ENCODE data around the gene MAEA.

Gene MAEA

DNA sequence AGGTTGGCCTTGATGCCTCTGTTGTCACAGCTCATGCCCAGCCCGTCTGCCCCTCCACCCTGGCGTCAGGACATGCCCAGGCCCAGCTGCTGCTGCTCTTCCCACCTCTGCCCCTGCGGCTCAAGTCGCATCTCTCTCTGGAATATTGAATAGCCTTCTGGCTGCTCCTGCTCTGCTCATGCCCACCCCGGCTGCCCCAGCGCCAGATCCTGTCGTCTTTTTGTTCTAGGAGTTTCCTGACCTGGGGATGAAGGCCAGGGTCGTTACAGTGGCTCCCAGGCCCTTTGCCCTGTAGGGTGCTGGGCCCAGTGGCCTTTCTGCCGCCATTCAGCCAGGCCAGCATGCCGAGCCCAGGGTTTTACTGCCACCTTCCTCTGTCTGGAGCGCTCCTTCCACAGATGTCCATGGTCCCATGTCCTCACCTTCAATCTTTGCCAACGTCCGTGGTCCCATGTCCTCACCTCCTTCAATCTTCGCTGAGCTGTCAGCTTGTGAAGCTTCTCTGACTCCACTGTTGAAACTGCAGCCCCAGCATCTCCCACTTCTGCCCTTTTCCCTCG is 9.7 kb downstream of the MAEA start:
- no peak for DNase-seq (ENCODE audit: low read depth in 1 of 2, low spot score in 1 of 2)

GRCh38 chr4:1300466-1301455 is 11.1 kb downstream of the MAEA start:
- no peak for DNase-seq (ENCODE audit: low read depth in 1 of 2, low spot score in 1 of 2)

GRCh38 chr4:1302159-1302558 is 12.5 kb downstream of the MAEA start:
- no peak for DNase-seq (ENCODE audit: low read depth in 1 of 2, low spot score in 1 of 2)

GRCh38 chr4:1305261-1305711 is 15.6 kb downstream of the MAEA start:
- DNase-seq (ENCODE audit: low read depth in 1 of 2, low spot score in 1 of 2) = no peak

GRCh38 chr4:1305781-1306455 is 16.2 kb downstream of the MAEA start:
- DNase-seq (ENCODE audit: low read depth in 1 of 2, low spot score in 1 of 2) = no peak

DNA sequence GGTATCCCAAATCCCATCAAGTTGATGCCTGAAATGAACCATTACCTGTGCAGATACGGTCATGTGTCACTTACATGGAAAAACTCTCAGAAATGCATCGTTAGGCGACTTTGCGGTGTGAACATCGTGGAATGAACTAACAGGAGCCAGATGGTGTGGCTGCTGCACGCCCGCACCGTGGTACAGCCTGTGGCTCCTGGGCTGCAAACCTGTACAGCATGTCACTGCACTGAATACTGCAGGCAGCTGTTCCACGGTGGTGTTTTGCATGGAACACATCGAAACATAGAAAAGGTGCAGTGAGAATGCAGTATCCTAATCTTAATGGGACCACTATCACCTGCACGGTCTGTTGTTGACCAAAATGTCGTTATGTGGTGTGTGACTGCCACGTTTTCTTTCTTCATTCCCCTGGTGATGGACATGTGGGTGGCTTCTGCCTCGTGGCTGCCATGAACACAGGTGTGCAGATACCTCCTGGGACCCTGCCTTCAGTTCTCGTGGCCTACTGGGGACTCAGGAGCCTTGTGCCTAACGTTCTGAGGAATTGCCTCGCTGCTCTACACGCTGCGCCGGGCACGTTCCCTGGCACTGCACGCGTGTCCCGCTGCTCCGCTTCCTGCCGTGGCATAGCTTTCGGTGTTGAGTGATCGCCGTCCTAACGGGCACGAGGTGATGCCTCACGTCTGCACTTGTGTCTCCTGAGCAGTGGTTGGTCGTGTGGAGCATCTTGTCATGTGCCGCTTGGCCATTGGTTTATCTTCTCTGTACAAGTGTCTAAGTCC is 18.5 kb downstream of the MAEA start:
- DNase-seq (ENCODE audit: low read depth in 1 of 2, low spot score in 1 of 2) = no peak

DNA sequence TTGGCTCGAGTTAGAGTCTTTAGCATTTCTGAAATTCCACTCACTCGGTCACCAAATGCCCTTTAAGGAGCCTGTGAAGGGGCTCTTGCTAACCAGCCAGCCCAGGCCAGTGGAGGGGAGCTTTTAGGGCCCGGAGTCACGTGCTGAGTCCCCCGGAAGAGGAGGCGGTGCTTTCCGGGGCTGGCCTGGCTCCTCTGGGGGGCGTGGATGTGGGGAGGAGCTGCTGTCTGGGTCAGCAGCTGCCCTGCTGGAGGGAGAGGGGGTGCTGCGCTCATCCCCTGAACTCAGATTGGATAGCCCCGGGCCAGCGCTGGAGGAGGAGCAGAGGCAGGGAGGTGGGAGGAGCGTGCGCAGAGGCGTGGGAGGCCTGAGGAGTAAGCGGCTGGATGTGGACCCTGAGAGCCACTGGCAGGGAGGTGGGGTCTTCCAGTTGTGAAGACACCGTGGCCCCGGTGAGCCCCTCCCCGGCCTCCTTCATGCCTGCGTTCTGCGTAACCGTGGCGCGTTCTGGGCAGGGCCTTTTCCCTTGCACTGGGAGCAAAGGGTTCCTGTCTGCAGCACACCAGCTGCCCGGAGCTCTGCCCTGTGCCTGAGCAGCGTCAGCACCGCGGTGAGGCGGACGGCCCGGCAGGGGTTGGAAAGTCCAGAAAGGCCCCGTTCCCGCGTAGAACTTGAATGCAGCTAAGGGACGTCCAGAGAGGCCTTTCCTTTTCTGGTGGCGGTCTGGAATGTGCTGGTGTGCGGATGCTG is 19.7 kb downstream of the MAEA start:
- peak in 1 of 2 donors; percentile 33 for DNase-seq (ENCODE audit: low read depth in 1 of 2, low spot score in 1 of 2)

- no peak for DNase-seq (ENCODE audit: low read depth in 1 of 2, low spot score in 1 of 2)
These were observed 20.5 kb downstream of the MAEA start for GRCh38 chr4:1310031-1310795.

DNA sequence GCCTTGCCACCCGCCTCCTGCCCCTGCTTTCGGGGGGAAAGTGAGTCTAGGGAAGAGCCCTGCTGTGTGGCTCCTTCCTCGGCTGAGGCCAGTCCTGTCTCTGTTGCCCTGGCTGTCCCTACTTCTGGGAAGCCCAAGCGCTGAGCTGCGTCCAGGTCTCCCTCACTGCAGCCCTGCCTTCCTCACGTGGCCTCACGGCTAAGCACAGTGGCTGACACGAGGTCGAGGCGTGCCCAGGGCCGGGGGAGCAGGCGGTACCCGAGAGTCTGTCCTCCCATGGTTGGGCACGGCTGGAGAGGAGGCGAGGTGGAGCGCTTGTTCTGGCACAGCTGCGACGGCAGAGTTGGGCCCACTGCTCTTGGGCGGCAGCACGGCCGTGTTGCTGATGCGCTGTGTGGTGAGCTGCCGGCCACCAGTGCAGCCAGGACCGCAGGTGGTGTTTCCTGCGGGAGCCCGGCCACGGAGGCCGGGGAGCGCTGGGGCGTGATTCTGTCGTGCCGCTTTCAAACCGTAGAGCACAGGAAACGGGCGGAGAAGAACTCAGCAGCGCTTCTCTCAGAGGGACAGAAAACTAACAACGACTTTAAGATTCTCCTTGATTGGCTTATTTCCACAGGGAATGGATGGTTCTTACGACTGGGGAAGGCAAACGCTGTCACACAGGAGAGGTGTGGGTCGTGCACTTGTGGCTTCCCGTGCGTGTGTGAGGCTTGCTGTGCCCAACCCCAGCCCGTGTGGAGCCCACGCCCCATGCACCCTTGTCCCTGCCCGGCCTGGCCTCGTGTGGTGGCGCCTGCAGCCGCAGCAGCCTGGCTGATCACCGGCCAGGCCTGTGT is 21.3 kb downstream of the MAEA start:
- DNase-seq (ENCODE audit: low read depth in 1 of 2, low spot score in 1 of 2) = no peak

GRCh38 chr4:1312821-1313640 is 23.3 kb downstream of the MAEA start:
- no peak for DNase-seq (ENCODE audit: low read depth in 1 of 2, low spot score in 1 of 2)

GRCh38 chr4:1315306-1315705 is 25.6 kb downstream of the MAEA start:
- no peak for DNase-seq (ENCODE audit: low read depth in 1 of 2, low spot score in 1 of 2)

DNA sequence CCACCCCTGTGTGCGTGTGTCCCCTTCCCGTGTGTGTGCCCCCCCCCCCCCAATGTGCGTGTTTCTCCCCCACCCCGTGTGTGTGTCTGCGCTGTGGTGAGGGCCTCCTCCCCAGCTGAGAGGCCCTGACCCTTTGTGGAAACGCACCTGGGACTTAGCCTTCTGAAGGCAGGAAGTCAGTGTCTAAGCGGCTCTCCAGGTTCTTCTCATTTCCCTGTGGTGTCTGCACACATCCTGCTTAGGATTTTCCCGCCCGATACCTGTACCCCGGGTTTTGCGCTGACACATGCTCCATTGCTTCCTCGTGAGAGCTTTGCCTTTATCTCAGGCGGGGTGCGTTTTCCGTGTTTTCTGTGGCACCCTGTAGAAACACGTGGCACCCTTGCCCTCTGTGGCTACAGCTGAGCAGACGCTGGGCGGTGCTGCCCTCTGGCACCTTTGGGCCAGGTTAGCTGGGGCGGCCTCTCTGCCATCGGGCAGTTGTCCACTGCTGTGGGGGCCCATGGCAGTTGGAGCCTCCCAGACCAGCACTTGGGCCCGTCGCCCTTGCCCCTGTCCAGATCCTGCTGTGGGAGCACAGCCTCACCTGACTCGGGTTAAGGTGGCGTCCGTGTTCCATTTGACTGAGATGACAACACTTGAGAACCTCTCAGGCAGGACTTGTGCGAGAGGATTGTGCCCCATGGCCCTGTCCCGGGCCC is 26.3 kb downstream of the MAEA start:
- no peak for DNase-seq (ENCODE audit: low read depth in 1 of 2, low spot score in 1 of 2)

DNA sequence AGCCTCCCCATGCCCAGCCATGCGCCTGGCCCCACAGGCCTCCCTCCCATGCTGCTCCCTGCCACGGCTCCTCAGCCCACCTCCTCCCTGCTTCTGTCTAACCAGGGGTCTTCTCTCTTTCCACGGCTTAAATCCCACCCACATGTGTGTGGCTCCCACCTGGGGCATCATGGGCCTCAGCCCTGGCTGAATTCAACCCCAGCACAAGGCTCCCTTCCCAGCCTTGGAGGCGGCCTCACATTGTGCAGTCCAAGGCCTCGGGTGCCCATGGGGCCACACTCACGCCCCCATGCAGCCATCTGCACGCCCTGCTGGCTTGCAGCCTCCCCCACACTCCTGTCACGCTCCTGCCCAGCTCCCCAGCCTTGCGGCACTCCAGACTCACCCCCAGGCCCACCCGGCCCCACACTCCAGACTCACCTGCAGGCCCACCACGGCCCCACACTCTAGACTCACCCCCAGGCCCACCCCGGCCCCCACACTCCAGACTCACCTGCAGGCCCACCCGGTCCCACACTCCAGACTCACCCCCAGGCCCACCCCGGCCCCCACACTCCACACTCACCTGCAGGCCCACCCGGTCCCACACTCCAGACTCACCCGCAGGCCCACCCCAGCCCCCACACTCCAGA is 27.0 kb downstream of the MAEA start:
- DNase-seq (ENCODE audit: low read depth in 1 of 2, low spot score in 1 of 2) = no peak

GRCh38 chr4:1317177-1318045 is 27.7 kb downstream of the MAEA start:
- DNase-seq (ENCODE audit: low read depth in 1 of 2, low spot score in 1 of 2) = no peak

DNA sequence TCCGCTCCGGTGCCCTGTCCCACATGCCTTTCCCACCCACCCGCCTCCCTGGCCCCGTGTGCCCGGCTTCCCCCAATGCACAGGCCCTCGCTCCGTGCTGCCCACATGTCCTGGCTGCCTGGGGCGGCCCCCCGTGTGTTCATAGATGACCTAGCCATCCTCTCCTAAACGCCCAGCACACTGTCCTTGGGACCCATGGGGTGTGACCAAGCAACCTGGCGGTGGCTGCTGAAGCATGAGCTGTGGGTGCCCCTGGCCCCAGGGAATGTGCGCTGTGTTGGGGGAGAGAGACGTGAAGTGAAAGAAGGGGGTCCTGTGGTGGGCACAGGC is 28.3 kb downstream of the MAEA start:
- no peak for DNase-seq (ENCODE audit: low read depth in 1 of 2, low spot score in 1 of 2)
